Central memory CD8-positive, alpha-beta T cell (primary cell): Measurements from ENCODE around the gene LMAN1L.

Experiments used
- ATAC-seq: fragments of 150-1000 bp; cut with Tn5 transposase; replicated peaks from 2 replicates; pipeline ENCODE4 v1.10.0; 2022; ENCODE audit warnings: mild to moderate bottlenecking, moderate FRiP score, moderate number of reproducible peaks; ENCODE audit not compliant: poor library complexity, severe bottlenecking; ENCODE audit errors: extremely low read depth
- DNase-seq, 2 donors: peaks; one replicate each; pipeline ENCODE4 v3.0.0; 2021; ENCODE audit warnings: low spot score in 2 of 2
- H3K27ac Mint-ChIP-seq: one replicate; pipeline ENCODE4 v1.8.0; 2022; ENCODE audit warnings: low read depth, mild to moderate bottlenecking, moderate library complexity, mixed read lengths
- H3K27me3 Mint-ChIP-seq: one replicate; pipeline ENCODE4 v1.8.0; 2022; ENCODE audit warnings: mixed read lengths
- H3K36me3 Mint-ChIP-seq: one replicate; pipeline ENCODE4 v1.8.0; 2022; ENCODE audit warnings: mild to moderate bottlenecking, moderate library complexity, mixed read lengths; ENCODE audit not compliant: insufficient read depth
- H3K4me1 Mint-ChIP-seq: one replicate; pipeline ENCODE4 v1.8.0; 2022; ENCODE audit warnings: mixed read lengths
- H3K4me3 Mint-ChIP-seq: one replicate; pipeline ENCODE4 v1.8.0; 2022; ENCODE audit warnings: mild to moderate bottlenecking, moderate library complexity, mixed read lengths
- H3K9me3 Mint-ChIP-seq: one replicate; pipeline ENCODE4 v1.8.0; 2022; ENCODE audit warnings: mixed read lengths

LMAN1L gene

GRCh38 chr15:74776821-74777768 is 35.5 kb upstream of the LMAN1L start:
- ATAC-seq (peak; percentile 64), DNase-seq (peak; percentile 36 to 64)
- H3K27ac Mint-ChIP-seq, result peak overlapping the region; percentile 99
- H3K27me3 Mint-ChIP-seq, result no peaks in the 10 kb centered on the region
- H3K9me3 Mint-ChIP-seq, result no peaks in the 10 kb centered on the region
- peaks cover 11% of the 10 kb centered on the region for H3K36me3 Mint-ChIP-seq
- H3K4me1 Mint-ChIP-seq, result peaks cover 65% of the 10 kb centered on the region
- peak overlapping the region; percentile 87 for H3K4me3 Mint-ChIP-seq

GRCh38 chr15:74777769-74778598 is 34.7 kb upstream of the LMAN1L start:
- Mint-ChIP-seq H3K27ac (peak overlapping the region; percentile 99), H3K4me1 (peaks cover 68% of the 10 kb centered on the region), H3K36me3 (peaks cover 14% of the 10 kb centered on the region), H3K9me3 (no peaks in the 10 kb centered on the region), H3K4me3 (peak overlapping the region; percentile 87), H3K27me3 (no peaks in the 10 kb centered on the region)
- no peak for ATAC-seq
- no peak for DNase-seq

GRCh38 chr15:74778599-74778970 is 34.0 kb upstream of the LMAN1L start:
- DNase-seq (no peak), ATAC-seq (no peak)
- H3K27ac Mint-ChIP-seq, result peak overlapping the region; percentile 99
- peaks cover 74% of the 10 kb centered on the region for H3K4me1 Mint-ChIP-seq
- no peaks in the 10 kb centered on the region for H3K9me3 Mint-ChIP-seq
- peak overlapping the region; percentile 87 for H3K4me3 Mint-ChIP-seq
- H3K36me3 Mint-ChIP-seq, result peaks cover 19% of the 10 kb centered on the region
- H3K27me3 Mint-ChIP-seq, result no peaks in the 10 kb centered on the region

- DNase-seq, result no peak
- H3K4me3 Mint-ChIP-seq, result peak overlapping the region; percentile 87
- H3K4me1 Mint-ChIP-seq, result peaks cover 77% of the 10 kb centered on the region
These were observed 33.4 kb upstream of the LMAN1L start for GRCh38 chr15:74779162-74779648.

GRCh38 chr15:74780523-74781430 is 31.9 kb upstream of the LMAN1L start:
- Mint-ChIP-seq H3K9me3 (no peaks in the 10 kb centered on the region), H3K27me3 (no peaks in the 10 kb centered on the region), H3K4me1 (peaks cover 86% of the 10 kb centered on the region), H3K36me3 (peaks cover 29% of the 10 kb centered on the region), H3K27ac (peak overlapping the region; percentile 99), H3K4me3 (peak overlapping the region; percentile 87)
- no peak for DNase-seq
- ATAC-seq, result peak; percentile 17

More at GRCh38 chr15:74779162-74779648, 33.4 kb upstream of the LMAN1L start:
- H3K27ac Mint-ChIP-seq, result peak overlapping the region; percentile 99
- H3K9me3 Mint-ChIP-seq, result no peaks in the 10 kb centered on the region
- ATAC-seq, result no peak
- H3K27me3 Mint-ChIP-seq, result no peaks in the 10 kb centered on the region
- H3K36me3 Mint-ChIP-seq, result peaks cover 21% of the 10 kb centered on the region

- ATAC-seq, result peak; percentile 52
- DNase-seq, result peak; percentile 69 to 71
- Mint-ChIP-seq H3K4me3 (peak within 1 kb of the TSS; percentile 87), H3K36me3 (peaks cover 35% of the 10 kb centered on the region), H3K9me3 (no peaks in the 10 kb centered on the region), H3K27ac (peak within 1 kb of the TSS; percentile 99), H3K4me1 (peaks cover 85% of the 10 kb centered on the region), H3K27me3 (no peaks in the 10 kb centered on the region)
These were observed 31.0 kb upstream of the LMAN1L start, which contains the start of gene CSK for GRCh38 chr15:74781431-74782258. TSS of gene CSK (plus strand) at chr15:74782080. CDS start at chr15:74798298, 16,218 bp downstream.

- Mint-ChIP-seq H3K36me3 (peaks cover 40% of the 10 kb centered on the region), H3K4me1 (peaks cover 84% of the 10 kb centered on the region), H3K27ac (peak overlapping the region; percentile 93), H3K4me3 (peak overlapping the region; percentile 79), H3K9me3 (no peaks in the 10 kb centered on the region), H3K27me3 (no peaks in the 10 kb centered on the region)
- ATAC-seq (peak; percentile 37), DNase-seq (peak; percentile 41 to 44)
These were observed 30.2 kb upstream of the LMAN1L start for GRCh38 chr15:74782259-74783071.

GRCh38 chr15:74783072-74783807 is 29.4 kb upstream of the LMAN1L start:
- peak overlapping the region; percentile 93 for H3K27ac Mint-ChIP-seq
- peaks cover 45% of the 10 kb centered on the region for H3K36me3 Mint-ChIP-seq

GRCh38 chr15:74783808-74784175 is 28.8 kb upstream of the LMAN1L start:
- Mint-ChIP-seq H3K27ac (peak overlapping the region; percentile 93), H3K27me3 (no peaks in the 10 kb centered on the region), H3K9me3 (no peaks in the 10 kb centered on the region), H3K4me1 (peaks cover 84% of the 10 kb centered on the region), H3K4me3 (peak overlapping the region; percentile 79), H3K36me3 (peaks cover 47% of the 10 kb centered on the region)
- DNase-seq (no peak), ATAC-seq (no peak)

More at GRCh38 chr15:74783072-74783807, 29.4 kb upstream of the LMAN1L start:
- no peaks in the 10 kb centered on the region for H3K9me3 Mint-ChIP-seq
- ATAC-seq (no peak), DNase-seq (no peak)
- H3K4me3 Mint-ChIP-seq, result peak overlapping the region; percentile 79
- peaks cover 84% of the 10 kb centered on the region for H3K4me1 Mint-ChIP-seq
- H3K27me3 Mint-ChIP-seq, result no peaks in the 10 kb centered on the region
